Osteoblast (primary cell): ENCODE data around the gene TMEM175. TPM values are rescaled to one million over a fixed set of nuclear protein-coding genes. Genes with fewer than 3 reads are reported as not detected.
A peak's percentile ranks its signal among the peaks of the same experiment; 100 is the strongest.

Source experiments
- DNase-seq: peaks from one replicate; pipeline ENCODE4 v3.0.0; 2011; ENCODE audit warnings: low spot score, mixed read lengths; ENCODE audit not compliant: insufficient read length; ENCODE audit errors: missing footprints
- H2AFZ ChIP-seq: 2 replicates; pipeline ENCODE4 v1.6.0; 2011; ENCODE audit warnings: mild to moderate bottlenecking, low read length
- H3K27ac ChIP-seq: 2 replicates; pipeline ENCODE4 v1.5.1; 2011; ENCODE audit warnings: mild to moderate bottlenecking, low read depth, low read length, moderate library complexity
- H3K27me3 ChIP-seq: 2 replicates; pipeline ENCODE4 v1.6.0; 2012; ENCODE audit warnings: mild to moderate bottlenecking, control low read depth, inconsistent platforms, low read length, moderate library complexity; ENCODE audit not compliant: insufficient read depth
- H3K36me3 ChIP-seq: 2 replicates; pipeline ENCODE4 v1.5.1; 2011; ENCODE audit warnings: mild to moderate bottlenecking, low read length, control low read depth, moderate library complexity; ENCODE audit not compliant: insufficient read depth
- H3K4me1 ChIP-seq: 2 replicates; pipeline ENCODE4 v1.5.1; 2011; ENCODE audit warnings: mild to moderate bottlenecking, low read length, control low read depth, moderate library complexity; ENCODE audit not compliant: insufficient read depth
- H3K4me2 ChIP-seq: 2 replicates; pipeline ENCODE4 v1.6.0; 2011; ENCODE audit warnings: mild to moderate bottlenecking, low read length; ENCODE audit not compliant: insufficient read depth
- H3K4me3 ChIP-seq: fragments of 200-600 bp; sonication (generic); 3 replicates; pipeline ENCODE4 v1.5.1; 2012; ENCODE audit warnings: mild to moderate bottlenecking, low read length, inconsistent platforms; ENCODE audit not compliant: insufficient read depth
- H3K79me2 ChIP-seq: 2 replicates; pipeline ENCODE4 v1.6.0; 2012; ENCODE audit warnings: mild to moderate bottlenecking, low read length, control low read depth, inconsistent platforms; ENCODE audit not compliant: insufficient read depth
- H3K9me3 ChIP-seq: 2 replicates; pipeline ENCODE4 v1.5.1; 2011; ENCODE audit warnings: low read depth, low read length, control low read depth
- H4K20me1 ChIP-seq: 2 replicates; pipeline ENCODE4 v1.6.0; 2012; ENCODE audit warnings: mild to moderate bottlenecking, low read length, control low read depth; ENCODE audit not compliant: insufficient read depth
- CTCF ChIP-seq: IDR thresholded peaks from 2 replicates; pipeline ENCODE4 v1.5.1; 2011; ENCODE audit warnings: mild to moderate bottlenecking, low read depth, low read length, moderate library complexity; ENCODE audit errors: extremely low read depth
- total RNA-seq: library from RNA; depleted of rRNA; stranded (reverse); fragments of >200 nt; gene quantifications from 2 replicates; pipeline ENCODE4 v1.2.3, GENCODE V29; 2012

TMEM175 gene
- total RNA-seq, 1 donor, result 13.8 TPM

GRCh38 chr4:992297-993110 lies 60.2 kb downstream of the TMEM175 start:
- no peak for DNase-seq
- H3K4me2 ChIP-seq, result no peak overlapping the region
- H3K9me3 ChIP-seq, result no peaks in the 10 kb centered on the region
- no peak overlapping the region for H3K27ac ChIP-seq
- H3K4me3 ChIP-seq, result no peak overlapping the region
- H3K27me3 ChIP-seq, result peaks cover 8% of the 10 kb centered on the region
- H4K20me1 ChIP-seq, result peaks cover 30% of the 10 kb centered on the region
- H3K4me1 ChIP-seq, result peaks cover 6% of the 10 kb centered on the region
- H2AFZ ChIP-seq, result no peak overlapping the region
- H3K36me3 ChIP-seq, result no peaks in the 10 kb centered on the region
- H3K79me2 ChIP-seq, result peaks cover 7% of the 10 kb centered on the region
- no peak for TF ChIP-seq CTCF

GRCh38 chr4:993111-994029 lies 61.1 kb downstream of the TMEM175 start, which contains the start of gene SLC26A1:
Gene SLC26A1 (minus strand): TSS chr4:993404. CDS start chr4:991703, 1,701 bp downstream.
- Histone ChIP-seq H2AFZ (no peak within 1 kb of the TSS), H3K79me2 (no peaks in the 10 kb centered on the region), H3K36me3 (no peaks in the 10 kb centered on the region), H3K27me3 (peaks cover 16% of the 10 kb centered on the region), H3K27ac (no peak within 1 kb of the TSS), H3K4me3 (no peak within 1 kb of the TSS), H3K4me1 (no peaks in the 10 kb centered on the region), H3K9me3 (no peaks in the 10 kb centered on the region), H4K20me1 (peaks cover 26% of the 10 kb centered on the region), H3K4me2 (no peak within 1 kb of the TSS)
- no peak for DNase-seq
- TF ChIP-seq CTCF, result no peak

GRCh38 chr4:995311-996026 lies 63.2 kb downstream of the TMEM175 start:
- H3K27ac ChIP-seq, result no peak overlapping the region
- H4K20me1 ChIP-seq, result peaks cover 23% of the 10 kb centered on the region
- TF ChIP-seq CTCF, result peak; percentile 15
- H2AFZ ChIP-seq, result no peak overlapping the region
- no peaks in the 10 kb centered on the region for H3K4me1 ChIP-seq
- no peak overlapping the region for H3K4me2 ChIP-seq
- H3K4me3 ChIP-seq, result no peak overlapping the region
- no peaks in the 10 kb centered on the region for H3K36me3 ChIP-seq
- H3K79me2 ChIP-seq, result no peaks in the 10 kb centered on the region
- no peaks in the 10 kb centered on the region for H3K9me3 ChIP-seq
- peaks cover 30% of the 10 kb centered on the region for H3K27me3 ChIP-seq
- DNase-seq, result no peak
